ENCODE measurements around the gene PRCC. TPM values are rescaled to one million over a fixed set of nuclear protein-coding genes. Genes with fewer than 3 reads are reported as not detected.

Gene PRCC
- total RNA-seq, 1 experiment from 2014 or later = 40.3 TPM

DNA sequence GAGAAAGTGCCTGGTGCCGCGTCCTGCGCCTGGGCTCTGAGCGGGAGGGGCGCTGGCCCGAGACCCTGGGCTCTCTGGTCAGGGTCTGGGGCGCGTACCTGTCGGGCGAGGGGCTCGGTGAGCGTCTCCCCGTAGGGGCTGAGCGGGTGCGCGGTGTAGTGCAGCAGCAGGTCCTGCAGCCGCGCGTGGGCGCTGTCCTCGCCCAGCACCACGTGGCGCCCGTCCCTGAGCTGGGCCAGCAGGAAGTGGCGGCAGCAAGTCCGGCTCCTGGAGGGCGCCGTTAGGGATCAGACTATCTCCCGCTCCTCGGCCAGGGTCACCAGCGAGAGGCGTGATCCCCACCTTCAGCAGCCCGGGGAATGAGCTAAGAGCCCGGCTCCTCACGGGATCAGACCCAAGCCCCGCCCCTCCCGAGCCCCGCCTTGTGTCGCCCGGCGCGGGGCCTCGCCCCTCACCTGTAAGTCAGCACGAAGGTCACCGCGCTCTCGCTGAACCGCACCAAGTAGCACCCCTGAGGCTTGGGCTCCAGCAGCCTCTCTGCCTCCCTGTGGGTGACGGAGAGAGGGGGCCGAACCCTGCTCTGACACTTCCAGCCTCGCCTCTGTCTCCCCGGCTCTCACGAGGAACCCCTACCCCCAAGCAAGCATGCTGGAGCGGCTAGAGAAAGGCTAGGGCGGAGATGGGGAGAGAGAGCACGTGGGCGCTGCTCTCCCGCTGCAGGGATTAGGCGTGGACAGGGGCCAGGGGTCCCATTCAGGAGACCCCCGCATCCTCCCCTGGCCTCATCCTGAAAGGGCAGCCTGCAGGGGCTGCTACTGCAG, 46.6 kb downstream of the PRCC start:
- DNase-seq (ENCODE audit: low spot score) = no peak

DNA sequence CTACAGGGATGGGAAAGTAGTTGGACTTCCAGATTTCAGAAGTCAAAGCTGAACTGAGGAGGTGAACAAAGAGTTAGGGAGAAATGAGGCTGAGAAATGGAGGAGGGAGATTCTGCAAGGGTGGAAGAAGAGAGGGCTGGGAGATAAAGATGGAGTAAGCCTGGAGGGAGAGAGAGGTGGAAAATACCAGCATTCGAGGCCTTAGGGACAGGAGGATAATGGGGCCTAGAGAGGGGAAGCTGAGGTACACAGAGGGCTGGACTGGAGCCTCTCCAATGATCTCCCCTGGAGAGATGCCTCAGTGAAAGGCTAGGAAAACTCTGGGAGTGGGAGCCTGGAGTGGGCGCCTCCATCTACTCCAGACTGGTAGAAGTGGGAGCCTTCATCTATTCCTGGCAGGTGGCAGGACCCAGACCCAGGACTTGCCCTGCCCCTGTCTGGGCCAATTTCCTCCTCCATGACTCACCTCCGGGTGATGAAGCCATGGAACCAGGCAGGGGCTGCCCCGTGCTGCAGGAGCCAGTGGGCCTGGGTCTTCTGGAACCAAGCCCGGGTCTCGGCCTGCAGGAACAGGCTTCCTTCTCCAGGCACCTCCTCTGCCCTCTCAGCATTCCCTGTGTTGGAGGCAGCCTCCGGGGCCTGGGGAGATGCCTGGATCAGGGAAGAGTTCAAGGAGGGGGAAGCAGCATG, 47.4 kb downstream of the PRCC start:
- peak; percentile 41 for DNase-seq (ENCODE audit: low spot score)

DNA sequence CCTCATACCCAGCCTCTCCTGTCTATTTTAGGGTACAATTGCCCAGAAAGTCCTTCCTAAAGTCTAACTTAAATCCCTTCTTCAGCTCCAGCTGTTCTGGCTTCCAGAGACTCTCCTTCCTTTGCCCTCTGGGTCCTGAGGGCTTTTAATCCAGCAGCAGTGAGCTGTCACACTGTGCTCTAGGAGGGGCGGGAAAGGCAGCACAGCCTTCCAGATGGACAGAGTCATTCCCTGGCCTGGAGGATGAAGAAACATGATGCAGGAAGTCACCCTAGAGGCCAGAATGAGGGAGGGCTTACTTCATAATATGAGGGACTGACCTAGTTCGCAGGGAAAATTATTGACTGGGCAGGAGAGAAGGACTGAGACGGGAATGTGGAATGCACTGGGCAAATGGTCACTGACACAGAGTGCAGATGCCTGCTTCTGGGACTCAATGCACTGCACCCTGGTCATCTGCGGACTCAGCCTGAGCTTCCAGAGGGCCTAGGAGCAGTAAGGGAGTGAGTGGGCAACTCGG, 48.0 kb downstream of the PRCC start:
- peak; percentile 84 for DNase-seq (ENCODE audit: low spot score)

DNA sequence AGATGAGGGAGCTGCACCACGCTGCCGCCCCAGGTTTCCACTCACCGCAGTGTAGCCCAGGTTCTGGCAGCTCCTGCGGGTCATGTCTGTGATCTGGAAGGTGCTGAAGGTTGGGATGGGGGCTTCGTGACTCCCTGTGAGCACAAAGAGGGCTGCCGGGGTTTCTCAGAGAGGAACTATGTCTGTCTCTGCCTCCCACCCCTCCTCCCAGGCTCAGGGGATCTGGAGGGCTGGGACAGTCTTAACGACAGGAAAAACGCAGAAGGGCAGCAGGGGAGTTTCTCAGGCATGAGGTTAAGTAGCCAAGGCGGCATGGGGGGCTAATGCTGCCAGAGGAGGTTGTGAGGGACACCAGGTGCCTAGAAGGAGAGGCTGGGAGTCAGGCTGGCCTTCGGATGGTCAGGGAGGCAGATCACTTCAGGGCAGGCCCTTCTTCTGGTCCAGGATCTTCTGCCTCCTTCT, 48.7 kb downstream of the PRCC start:
- DNase-seq (ENCODE audit: low spot score) = no peak

- peak; percentile 35 for DNase-seq (ENCODE audit: low spot score)
Observed at GRCh38 chr1:156816561-156817328, 49.4 kb downstream of the PRCC start, which contains the start of gene SH2D2A. TSS of gene SH2D2A (minus strand) at chr1:156816848. CDS start at chr1:156816708, 140 bp downstream.

DNA sequence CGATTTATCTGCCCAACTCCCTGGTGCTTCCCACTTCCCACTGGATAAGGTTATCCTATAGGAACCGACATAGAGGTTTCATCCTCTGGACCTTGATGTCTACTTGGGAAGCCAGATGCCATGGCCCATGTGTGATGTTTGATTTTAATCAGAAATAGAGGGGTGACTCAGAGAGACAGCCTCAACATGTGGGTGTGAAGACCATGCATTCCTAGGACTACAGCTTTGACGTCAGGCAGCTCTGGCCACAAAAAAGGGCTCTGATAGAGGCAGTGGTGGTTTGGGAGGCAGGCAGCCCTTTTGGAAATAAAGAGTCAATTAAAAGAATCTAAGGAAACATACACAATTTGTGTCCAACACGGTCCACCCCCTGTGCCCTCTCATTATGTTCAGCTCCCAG, 54.5 kb downstream of the PRCC start:
- DNase-seq (ENCODE audit: low spot score) = no peak

- no peak for DNase-seq (ENCODE audit: low spot score)
Observed at GRCh38 chr1:156822680-156823079, 55.3 kb downstream of the PRCC start.

DNA sequence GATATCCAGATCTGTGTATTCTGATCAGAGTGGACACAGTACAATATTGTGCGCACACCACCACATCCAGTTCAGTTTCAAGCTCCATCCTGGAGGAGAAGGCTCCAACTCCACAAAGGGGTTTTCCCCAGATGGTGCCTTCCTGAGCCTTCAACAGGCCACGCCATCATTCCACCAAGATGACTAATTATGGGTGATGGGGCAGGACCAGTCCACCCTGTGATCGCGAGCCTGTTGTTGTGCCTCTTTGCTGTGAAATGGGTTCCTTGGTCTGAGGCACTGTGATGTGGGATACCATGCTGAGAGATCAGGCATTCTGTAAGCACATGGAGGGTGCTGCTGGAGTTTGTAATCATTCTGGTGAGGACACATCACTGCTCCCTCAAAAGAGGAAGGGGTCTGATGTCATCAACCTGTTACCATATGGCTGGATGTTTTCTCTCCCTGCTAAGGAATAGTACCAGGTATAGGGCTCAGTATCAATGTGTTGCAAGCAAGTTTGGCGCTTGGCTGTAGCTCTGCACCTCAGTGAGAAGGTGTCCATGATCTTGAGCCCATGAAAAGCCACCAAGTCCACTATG, 56.0 kb downstream of the PRCC start:
- peak; percentile 51 for DNase-seq (ENCODE audit: low spot score)

DNA sequence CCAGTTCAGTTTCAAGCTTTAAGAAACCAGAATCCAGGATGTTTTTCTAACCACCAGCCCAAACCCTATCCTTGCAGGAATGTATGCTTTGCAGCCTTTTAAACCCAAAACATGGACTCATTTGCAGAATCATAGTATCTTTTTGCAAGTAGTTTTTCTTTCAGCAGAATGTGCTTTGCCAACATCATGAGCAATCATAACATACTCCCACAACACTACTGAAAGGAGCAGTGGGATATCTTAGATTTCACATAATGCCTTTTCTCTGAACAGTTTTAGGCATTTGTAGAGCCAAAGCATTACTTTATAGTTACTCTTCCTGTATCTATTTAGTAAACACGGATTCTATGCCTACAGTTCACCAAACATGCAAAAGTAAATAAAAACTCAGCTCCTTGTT, 59.3 kb downstream of the PRCC start:
- no peak for DNase-seq (ENCODE audit: low spot score)

DNA sequence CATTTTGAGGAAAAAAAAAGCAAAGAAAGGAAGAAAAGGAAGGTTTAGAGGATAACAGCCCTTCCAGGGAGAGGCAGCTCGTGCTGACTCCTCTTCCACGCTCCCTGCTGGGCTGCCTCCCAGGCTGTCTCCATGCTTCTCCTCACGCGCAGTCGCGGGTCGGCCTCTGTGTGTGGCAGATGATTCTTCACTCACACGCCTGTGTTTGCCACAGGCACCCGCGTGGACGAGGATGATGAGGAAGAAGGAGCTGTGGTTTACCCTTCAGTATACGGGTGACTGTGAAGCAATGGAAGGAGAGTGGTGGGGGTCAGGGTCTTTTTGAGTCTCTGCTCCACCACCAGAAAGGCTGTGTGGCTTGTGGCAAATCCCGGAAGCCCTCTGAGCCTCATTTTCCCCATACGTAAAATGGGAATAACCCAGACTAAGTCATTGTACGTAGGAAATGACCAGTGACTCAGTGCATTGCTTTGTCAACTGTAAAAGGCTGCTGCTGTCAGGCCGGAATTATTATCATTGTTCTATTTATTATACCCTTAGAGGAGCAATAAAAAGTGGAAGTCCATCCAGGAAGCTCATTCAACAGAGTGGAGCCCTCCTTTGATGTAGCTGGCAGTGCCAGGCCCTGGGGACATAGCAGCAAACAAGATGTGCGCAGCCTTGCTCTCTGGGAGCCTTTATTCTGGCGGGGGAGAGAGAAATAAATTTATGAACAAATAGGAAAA, 61.2 kb downstream of the PRCC start:
- DNase-seq (ENCODE audit: low spot score) = no peak

DNA sequence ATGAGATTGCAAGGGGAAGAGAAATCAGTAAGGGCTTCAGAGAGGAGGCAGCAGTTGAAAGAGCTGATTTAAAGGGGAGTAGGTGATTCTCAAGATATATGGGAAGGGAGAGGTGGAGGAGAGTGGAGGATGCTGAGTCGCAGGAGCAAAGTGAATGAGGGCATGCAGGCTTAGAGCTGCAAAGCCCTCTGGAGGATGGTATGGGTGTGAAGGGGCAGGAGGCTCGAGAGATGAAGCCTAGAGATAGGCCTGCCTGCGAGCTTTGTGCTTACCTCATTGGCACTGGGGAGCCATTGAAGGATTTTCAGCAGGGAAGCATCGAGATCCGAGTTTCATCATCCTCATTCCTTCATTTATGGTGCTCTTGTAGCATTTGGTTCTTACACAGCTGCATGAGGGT, 65.1 kb downstream of the PRCC start:
- no peak for DNase-seq (ENCODE audit: low spot score)

DNA sequence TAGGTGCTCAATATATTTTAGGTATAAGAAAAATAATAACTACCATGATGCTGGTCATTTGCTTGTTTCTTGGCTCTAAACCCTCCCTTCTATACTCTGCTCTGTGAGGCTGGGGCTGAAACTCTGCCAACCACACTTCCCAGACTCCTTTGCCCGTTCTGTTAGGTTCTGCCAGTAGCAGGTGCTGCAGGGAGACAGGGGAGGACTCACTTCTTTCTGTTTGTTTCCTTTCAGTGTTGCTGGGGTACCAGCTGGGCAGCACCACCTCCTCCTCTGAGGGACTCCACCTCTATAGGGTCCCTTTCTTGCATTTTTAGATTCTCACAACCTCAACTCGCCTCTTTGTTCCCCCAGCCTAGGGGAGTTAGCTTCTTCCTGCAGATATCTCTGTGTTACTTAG, 66.3 kb downstream of the PRCC start:
- no peak for DNase-seq (ENCODE audit: low spot score)

- no peak for DNase-seq (ENCODE audit: low spot score)
Observed at GRCh38 chr1:156834322-156834721, 67.0 kb downstream of the PRCC start.

DNA sequence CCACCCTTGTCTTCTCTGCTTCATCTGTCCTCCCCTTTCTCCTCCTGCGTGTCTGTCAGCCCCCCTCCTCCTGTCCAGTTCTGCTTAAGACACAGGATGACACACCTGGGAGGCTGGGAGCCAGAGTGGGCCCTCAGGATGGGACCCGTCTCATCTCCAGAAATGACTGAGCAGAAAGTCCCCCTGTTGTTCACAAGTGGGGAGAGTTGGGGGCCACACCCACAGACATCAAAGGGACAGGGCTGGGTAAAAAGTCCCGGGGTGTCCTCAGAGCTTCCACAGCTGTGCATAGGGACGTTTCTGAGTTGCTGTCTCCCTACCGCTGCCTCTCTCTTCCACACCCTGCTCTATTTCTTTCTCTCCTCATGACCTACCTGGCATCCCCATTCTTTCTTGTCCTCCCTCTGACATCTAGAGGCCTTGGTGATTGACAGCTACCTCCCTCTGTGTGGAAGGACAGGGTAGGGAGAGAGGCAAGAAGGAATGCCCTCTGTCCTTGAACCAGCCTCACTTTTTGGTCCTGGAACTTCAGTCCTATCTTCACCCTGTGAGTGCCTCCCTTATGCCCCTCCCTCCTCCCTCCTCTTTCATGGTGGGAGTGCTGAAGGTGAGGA, 68.8 kb downstream of the PRCC start:
- DNase-seq (ENCODE audit: low spot score) = no peak

DNA sequence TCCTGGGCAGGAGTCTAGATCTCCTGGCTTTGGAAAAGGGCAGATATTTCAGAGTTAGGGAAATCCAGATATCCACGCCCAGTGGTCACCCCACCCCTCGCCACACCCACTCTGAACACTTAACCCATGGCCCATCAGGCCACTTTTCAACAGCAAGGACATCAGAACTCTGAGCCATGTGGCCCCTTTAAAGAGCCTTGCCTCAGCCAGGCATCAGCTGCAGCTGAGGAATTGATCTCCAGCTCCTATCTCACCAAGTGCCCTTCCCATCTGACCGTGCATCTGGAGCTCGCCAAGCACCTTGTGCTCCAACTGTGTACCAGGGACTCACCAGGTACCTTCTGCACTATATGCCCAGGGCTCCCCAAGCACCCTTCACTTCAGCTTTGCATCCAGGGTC, 69.6 kb downstream of the PRCC start:
- DNase-seq (ENCODE audit: low spot score) = no peak

- DNase-seq (ENCODE audit: low spot score) = no peak
Observed at GRCh38 chr1:156838972-156839371, 71.6 kb downstream of the PRCC start.

DNA sequence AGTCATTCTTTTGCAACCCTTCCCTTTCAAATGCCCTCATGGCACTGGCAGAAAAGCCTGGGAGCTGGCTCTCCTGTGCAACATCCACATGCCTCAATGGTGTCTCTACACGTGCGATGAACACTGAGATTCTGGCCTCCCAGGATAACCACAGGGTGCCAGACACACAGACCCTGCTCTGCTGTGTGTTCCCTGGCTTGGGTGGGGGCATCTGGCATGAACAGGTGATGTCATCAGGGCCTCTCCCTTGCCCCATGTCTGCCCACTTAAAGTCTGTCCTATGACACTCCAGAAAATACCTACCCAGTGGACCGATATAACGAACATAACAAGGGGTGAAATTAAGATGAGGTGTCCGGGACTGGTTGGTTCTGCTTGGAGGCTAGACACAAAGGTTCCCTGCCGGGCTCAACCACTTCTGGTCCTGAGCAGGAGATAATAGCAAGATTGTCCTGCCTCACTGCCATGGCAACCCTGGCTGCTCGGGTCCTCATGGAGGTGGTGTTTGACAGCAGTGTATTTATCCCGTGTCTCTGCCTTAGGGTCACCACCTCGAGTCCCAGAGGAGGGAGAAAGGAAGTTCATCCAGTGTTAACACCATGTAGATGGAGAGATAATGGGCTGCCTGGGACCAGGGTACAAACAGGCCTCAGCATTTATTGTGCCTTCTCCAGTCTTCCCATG, 72.2 kb downstream of the PRCC start:
- DNase-seq (ENCODE audit: low spot score) = no peak

DNA sequence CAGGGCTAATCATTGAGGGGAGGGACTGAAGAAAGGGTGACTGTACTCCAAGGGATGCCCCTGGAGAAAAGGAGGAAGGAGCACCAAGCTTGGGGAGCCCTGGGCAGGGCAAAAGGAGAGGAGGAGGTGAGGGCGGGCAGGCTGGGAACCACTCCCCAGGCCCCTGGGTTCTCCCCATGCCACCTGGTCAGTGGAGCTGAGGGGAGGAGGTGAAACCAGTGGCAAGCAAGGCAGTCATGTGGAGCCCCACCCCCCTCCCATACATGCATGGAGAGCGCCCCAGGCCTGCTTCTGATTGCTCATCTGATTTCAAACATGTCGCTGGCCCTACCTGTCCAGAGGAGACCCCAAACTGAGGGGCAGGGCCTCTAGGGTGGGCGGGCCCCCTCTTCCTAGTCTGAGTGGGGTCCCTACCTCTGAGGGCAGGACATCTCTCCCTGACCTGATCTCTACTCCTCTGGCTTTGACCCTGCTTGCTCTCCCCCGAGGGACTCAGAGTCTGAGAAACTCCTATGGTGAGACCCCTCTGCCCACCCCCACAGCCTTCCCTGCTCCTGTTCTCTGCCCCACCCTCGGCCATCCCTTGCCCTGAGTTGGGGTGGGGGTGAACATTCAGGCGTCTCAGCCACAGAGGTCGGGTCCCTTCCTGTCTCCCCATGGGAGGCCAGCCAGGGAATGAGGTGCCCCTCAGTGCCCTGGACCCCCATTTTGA, 73.0 kb downstream of the PRCC start:
- no peak for DNase-seq (ENCODE audit: low spot score)

DNA sequence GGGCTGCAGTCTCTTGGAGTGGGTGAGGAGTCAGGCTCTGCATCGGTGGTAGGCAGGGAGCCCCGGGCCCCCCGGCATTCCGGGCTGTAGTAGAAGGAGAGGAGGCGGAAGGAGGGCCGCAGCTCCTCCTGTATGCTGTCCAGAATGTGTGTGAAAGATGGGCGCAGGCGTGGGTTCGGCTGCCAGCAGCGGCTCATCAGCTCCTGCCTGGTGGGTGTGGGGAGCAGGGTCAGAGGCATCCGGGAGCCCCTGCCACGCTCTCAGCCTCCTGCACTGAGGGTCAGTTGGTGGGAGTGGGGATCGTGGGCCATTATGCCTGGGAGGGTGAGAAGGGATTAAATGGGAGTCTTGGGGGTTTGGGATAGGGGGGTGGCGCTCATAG, 73.6 kb downstream of the PRCC start:
- no peak for DNase-seq (ENCODE audit: low spot score)

All from A172 (cell line).